ENCODE data around the gene JAM3. TPM values are rescaled to one million over a fixed set of nuclear protein-coding genes. Genes with fewer than 3 reads are reported as not detected.
"Not testable (repeated sequence)": the region's sequence is repeated elsewhere in the genome, so short reads cannot be mapped to it uniquely, and the experiment has no call there.

The JAM3 gene
- total RNA-seq, 1 experiment from 2014 or later: 36.5 TPM

GRCh38 chr11:134181707-134182106 is 112.8 kb downstream of the JAM3 start:
- Mint-ChIP-seq H3K4me1 (no peaks in the 10 kb centered on the region), H3K27ac (no peak overlapping the region), H3K27me3 (ENCODE audit: low read depth) (no peaks in the 10 kb centered on the region), H3K4me3 (no peak overlapping the region), H3K36me3 (ENCODE audit: insufficient read depth in 1 of 3, low read depth in 3 of 3) (peaks cover 46 to 74% (median 53%) of the 10 kb centered on the region in 3 experiments), H3K9me3 (no peaks in the 10 kb centered on the region; a peak in 1 of 5 replicates)
- no peaks in the 10 kb centered on the region for H4K20me1 ChIP-seq (ENCODE audit: control insufficient read depth, insufficient read depth, insufficient read length)
- no peak for DNase-seq
- H3K27me3 ChIP-seq (ENCODE audit: insufficient read depth, low read length): no peaks in the 10 kb centered on the region
- no peak overlapping the region for H2BK12ac ChIP-seq (ENCODE audit: insufficient read length, low read depth, low read length)
- no peak overlapping the region for H3K56ac ChIP-seq (ENCODE audit: insufficient read length, low read depth, low read length)
- H4K5ac ChIP-seq (ENCODE audit: insufficient read length, low read depth, low read length): no peak overlapping the region
- no peak overlapping the region for H3K9ac ChIP-seq (ENCODE audit: extremely low read depth, insufficient read length, low read length)
- H3K79me2 ChIP-seq (ENCODE audit: insufficient read depth, low read length): no peaks in the 10 kb centered on the region
- H3K4ac ChIP-seq (ENCODE audit: low read depth, low read length): no peak overlapping the region
- H3K79me1 ChIP-seq (ENCODE audit: insufficient read depth, low read depth, low read length, poor library complexity, severe bottlenecking): no peaks in the 10 kb centered on the region
- no peaks in the 10 kb centered on the region for H3K4me1 ChIP-seq (ENCODE audit: insufficient read depth, low read length)
- H2BK15ac ChIP-seq (ENCODE audit: low read depth, low read length): no peak overlapping the region
- H2AK5ac ChIP-seq (ENCODE audit: insufficient read length, low read length): no peak overlapping the region
- no peak overlapping the region for H2BK5ac ChIP-seq (ENCODE audit: insufficient read length, low read length)
- WGBS (ENCODE audit: extremely low coverage, insufficient read length, low lambda C conversion rate): no CpG with 5 or more reads among the region's 4 CpGs
- H3K23ac ChIP-seq (ENCODE audit: insufficient read length, low read depth, low read length): no peak overlapping the region
- no peak overlapping the region for H2BK120ac ChIP-seq (ENCODE audit: low read depth, low read length, poor library complexity, severe bottlenecking)
- no peak overlapping the region for H3K14ac ChIP-seq (ENCODE audit: insufficient read depth, low read length)
- no peaks in the 10 kb centered on the region for H3K9me3 ChIP-seq (ENCODE audit: control insufficient read depth, low read depth, low read length)
- no peak overlapping the region for H2BK20ac ChIP-seq (ENCODE audit: low read depth, low read length, poor library complexity, severe bottlenecking)
- no peak overlapping the region for H2AFZ ChIP-seq (ENCODE audit: low read length)
- H3K18ac ChIP-seq (ENCODE audit: insufficient read length, low read depth, low read length): no peak overlapping the region
- no peaks in the 10 kb centered on the region for H3K23me2 ChIP-seq (ENCODE audit: insufficient read length, low read depth, low read length, poor library complexity, severe bottlenecking)
- TF ChIP-seq, protein P1, sequence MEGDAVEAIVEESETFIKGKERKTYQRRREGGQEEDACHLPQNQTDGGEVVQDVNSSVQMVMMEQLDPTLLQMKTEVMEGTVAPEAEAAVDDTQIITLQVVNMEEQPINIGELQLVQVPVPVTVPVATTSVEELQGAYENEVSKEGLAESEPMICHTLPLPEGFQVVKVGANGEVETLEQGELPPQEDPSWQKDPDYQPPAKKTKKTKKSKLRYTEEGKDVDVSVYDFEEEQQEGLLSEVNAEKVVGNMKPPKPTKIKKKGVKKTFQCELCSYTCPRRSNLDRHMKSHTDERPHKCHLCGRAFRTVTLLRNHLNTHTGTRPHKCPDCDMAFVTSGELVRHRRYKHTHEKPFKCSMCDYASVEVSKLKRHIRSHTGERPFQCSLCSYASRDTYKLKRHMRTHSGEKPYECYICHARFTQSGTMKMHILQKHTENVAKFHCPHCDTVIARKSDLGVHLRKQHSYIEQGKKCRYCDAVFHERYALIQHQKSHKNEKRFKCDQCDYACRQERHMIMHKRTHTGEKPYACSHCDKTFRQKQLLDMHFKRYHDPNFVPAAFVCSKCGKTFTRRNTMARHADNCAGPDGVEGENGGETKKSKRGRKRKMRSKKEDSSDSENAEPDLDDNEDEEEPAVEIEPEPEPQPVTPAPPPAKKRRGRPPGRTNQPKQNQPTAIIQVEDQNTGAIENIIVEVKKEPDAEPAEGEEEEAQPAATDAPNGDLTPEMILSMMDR (conservative IDR thresholded peaks at IDR 0.05): no peak
- no peak overlapping the region for H4K8ac ChIP-seq (replicated peaks; ENCODE audit: insufficient read length, low read depth, low read length)
- H3T11ph ChIP-seq (ENCODE audit: low read length): no peak overlapping the region
- H3K27ac ChIP-seq (ENCODE audit: insufficient read length, low read depth, low read length): no peak overlapping the region
- no peak overlapping the region for H4K91ac ChIP-seq (ENCODE audit: insufficient read length, low read depth, low read length)
- no peak overlapping the region for H3K4me2 ChIP-seq (ENCODE audit: insufficient read depth, insufficient read length, low read length)

DNA sequence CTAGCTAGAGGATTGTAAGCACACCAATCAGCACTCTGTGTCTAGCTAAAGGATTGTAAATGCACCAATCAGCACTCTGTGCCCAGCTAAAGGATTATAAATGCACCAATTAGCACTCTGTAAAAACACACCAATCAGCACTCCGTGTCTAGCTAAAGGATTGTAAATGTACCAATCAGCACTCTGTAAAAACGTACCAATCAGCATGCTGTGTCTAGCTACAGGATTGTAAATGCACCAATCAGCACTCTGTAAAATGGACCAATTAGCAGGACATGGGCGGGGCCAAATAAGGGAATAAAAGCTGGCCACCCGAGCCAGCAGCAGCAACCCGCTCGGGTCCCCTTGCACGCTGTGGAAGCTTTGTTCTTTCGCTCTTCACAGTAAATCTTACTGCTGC is 119.2 kb downstream of the JAM3 start:
- H3K18ac ChIP-seq (ENCODE audit: insufficient read length, low read depth, low read length); H3K9ac ChIP-seq (ENCODE audit: extremely low read depth, insufficient read length, low read length); H2BK20ac ChIP-seq (ENCODE audit: low read depth, low read length, poor library complexity, severe bottlenecking); H4K91ac ChIP-seq (ENCODE audit: insufficient read length, low read depth, low read length); H2BK120ac ChIP-seq (ENCODE audit: low read depth, low read length, poor library complexity, severe bottlenecking); H3K4me1 ChIP-seq (ENCODE audit: insufficient read depth, low read length); H3K79me2 ChIP-seq (ENCODE audit: insufficient read depth, low read length); H2BK12ac ChIP-seq (ENCODE audit: insufficient read length, low read depth, low read length); H2BK5ac ChIP-seq (ENCODE audit: insufficient read length, low read length); H3K27ac Mint-ChIP-seq; H2AFZ ChIP-seq (ENCODE audit: low read length); H3K27me3 Mint-ChIP-seq (ENCODE audit: low read depth); H3K14ac ChIP-seq (ENCODE audit: insufficient read depth, low read length); H3K27ac ChIP-seq (ENCODE audit: insufficient read length, low read depth, low read length); H3K23ac ChIP-seq (ENCODE audit: insufficient read length, low read depth, low read length); H3K4me1 Mint-ChIP-seq; H3K56ac ChIP-seq (ENCODE audit: insufficient read length, low read depth, low read length); H3K9me3 Mint-ChIP-seq; H3K79me1 ChIP-seq (ENCODE audit: insufficient read depth, low read depth, low read length, poor library complexity, severe bottlenecking); H3K4ac ChIP-seq (ENCODE audit: low read depth, low read length); DNase-seq; H3K23me2 ChIP-seq (ENCODE audit: insufficient read length, low read depth, low read length, poor library complexity, severe bottlenecking); H2BK15ac ChIP-seq (ENCODE audit: low read depth, low read length); H4K8ac ChIP-seq (replicated peaks; ENCODE audit: insufficient read length, low read depth, low read length); H3K9me3 ChIP-seq (ENCODE audit: control insufficient read depth, low read depth, low read length); H4K20me1 ChIP-seq (ENCODE audit: control insufficient read depth, insufficient read depth, insufficient read length); H3T11ph ChIP-seq (ENCODE audit: low read length); H3K4me2 ChIP-seq (ENCODE audit: insufficient read depth, insufficient read length, low read length); H3K4me3 Mint-ChIP-seq; H3K27me3 ChIP-seq (ENCODE audit: insufficient read depth, low read length); H4K5ac ChIP-seq (ENCODE audit: insufficient read length, low read depth, low read length); H2AK5ac ChIP-seq (ENCODE audit: insufficient read length, low read length): not testable (repeated sequence)
- H3K36me3 Mint-ChIP-seq (ENCODE audit: insufficient read depth in 1 of 3, low read depth in 3 of 3): peaks cover 61 to 88% (median 76%) of the 10 kb centered on the region in 3 experiments
- WGBS (ENCODE audit: extremely low coverage, insufficient read length, low lambda C conversion rate): no CpG with 5 or more reads among the region's 8 CpGs

Data from H9 (cell line).